PC-9 (cell line): ENCODE data around the gene ARID5B. TPM values are rescaled to one million over a fixed set of nuclear protein-coding genes. Genes with fewer than 3 reads are reported as not detected.

Experiments used
- BruUV-seq: library from RNA; stranded (reverse); fragments of 400-500 nt; replicated peaks from 2 replicates; lab custom pipeline; 2021; lab: Mats Ljungman, UMichigan
- CTCF ChIA-PET: fragments of 300-600 bp; sonication (Branson Sonifier 250); formaldehyde crosslinking; loops from one replicate; lab custom pipeline; 2022; ENCODE audit warnings: antibody characterized with exemption; lab: Charles Lee
- POLR2A ChIA-PET: fragments of 300-600 bp; sonication (Branson Sonifier 250); formaldehyde crosslinking; loops from one replicate; lab custom pipeline; 2022; ENCODE audit warnings: antibody characterized with exemption; ENCODE audit not compliant: unreplicated experiment; lab: Charles Lee
- DNase-seq, 2 experiments: peaks; one replicate each; pipeline versions ENCODE4 v3.0.0 to v3.0.0-alpha.2; 2015 to 2022; ENCODE audit warnings: mixed read lengths in 1 of 2
- H2AFZ ChIP-seq: fragments of 200-600 bp; sonication (generic); 2 replicates; pipeline ENCODE4 v1.8.1; 2017; ENCODE audit warnings: antibody characterized with exemption
- H3F3A ChIP-seq: fragments of 200-600 bp; sonication (generic); 2 replicates; pipeline ENCODE4 v1.8.1; 2017; ENCODE audit warnings: antibody characterized with exemption, mild to moderate bottlenecking, low read depth; ENCODE audit not compliant: insufficient read depth
- H3K27ac ChIP-seq: fragments of 200-600 bp; sonication (generic); 2 replicates; pipeline ENCODE4 v1.6.1; 2016; ENCODE audit warnings: mixed run types
- H3K27me3 ChIP-seq: fragments of 200-600 bp; sonication (generic); 2 replicates; pipeline ENCODE4 v1.6.1; 2016; ENCODE audit warnings: low read depth, mixed run types; ENCODE audit not compliant: insufficient read depth
- H3K36me3 ChIP-seq: fragments of 200-600 bp; sonication (generic); 2 replicates; pipeline ENCODE4 v1.6.1; 2016; ENCODE audit warnings: low read depth, mixed run types
- H3K4me1 ChIP-seq: fragments of 200-600 bp; sonication (generic); replicated peaks from 2 replicates; pipeline ENCODE4 v1.6.1; 2016; ENCODE audit warnings: mixed run types; ENCODE audit not compliant: insufficient read depth
- H3K4me2 ChIP-seq: fragments of 200-600 bp; sonication (generic); 2 replicates; pipeline ENCODE4 v1.6.1; 2017; ENCODE audit warnings: mixed run types
- H3K4me3 ChIP-seq: fragments of 200-600 bp; sonication (generic); 2 replicates; pipeline ENCODE4 v1.6.1; 2016; ENCODE audit warnings: mixed run types
- H3K79me2 ChIP-seq: fragments of 200-600 bp; sonication (generic); 2 replicates; pipeline ENCODE4 v1.6.1; 2017; ENCODE audit warnings: low read depth, mixed run types
- H3K9me2 ChIP-seq: fragments of 200-600 bp; sonication (generic); 2 replicates; pipeline ENCODE4 v1.8.1; 2017; ENCODE audit warnings: mild to moderate bottlenecking; ENCODE audit not compliant: insufficient read depth
- H3K9me3 ChIP-seq: fragments of 200-600 bp; sonication (generic); 2 replicates; pipeline ENCODE4 v1.8.1; 2016; ENCODE audit warnings: low read depth; ENCODE audit not compliant: insufficient read depth
- H4K20me1 ChIP-seq: fragments of 200-600 bp; sonication (generic); 2 replicates; pipeline ENCODE4 v1.8.1; 2017; ENCODE audit not compliant: insufficient read depth
- CTCF ChIP-seq: fragments of 200-600 bp; sonication (generic); conservative IDR thresholded peaks from 2 replicates; pipeline ENCODE4 v1.6.1; 2017; ENCODE audit warnings: mixed run types, antibody characterized with exemption, mild to moderate bottlenecking, moderate library complexity
- EZH2 ChIP-seq: fragments of 200-600 bp; sonication (generic); IDR thresholded peaks from 2 replicates; pipeline ENCODE4 v1.8.0; 2017; ENCODE audit warnings: antibody characterized with exemption, low read depth
- intact Hi-C: fragments of 100-400 bp; cut with micrococcal nuclease; formaldehyde crosslinking; loops from one replicate; pipeline ENCODE4 v1.10.0; 2022; ENCODE audit not compliant: unreplicated experiment
- total RNA-seq: library from RNA; stranded (reverse); gene quantifications from 2 replicates; pipeline ENCODE4 v1.2.3, GENCODE V29; 2021

The ARID5B gene
- total RNA-seq, 1 experiment from 2014 or later: 7.4 TPM

- H3K79me2 ChIP-seq: no peaks in the 10 kb centered on the region
Measured at GRCh38 chr10:62072901-62073300, 171.4 kb downstream of the ARID5B start.

DNA sequence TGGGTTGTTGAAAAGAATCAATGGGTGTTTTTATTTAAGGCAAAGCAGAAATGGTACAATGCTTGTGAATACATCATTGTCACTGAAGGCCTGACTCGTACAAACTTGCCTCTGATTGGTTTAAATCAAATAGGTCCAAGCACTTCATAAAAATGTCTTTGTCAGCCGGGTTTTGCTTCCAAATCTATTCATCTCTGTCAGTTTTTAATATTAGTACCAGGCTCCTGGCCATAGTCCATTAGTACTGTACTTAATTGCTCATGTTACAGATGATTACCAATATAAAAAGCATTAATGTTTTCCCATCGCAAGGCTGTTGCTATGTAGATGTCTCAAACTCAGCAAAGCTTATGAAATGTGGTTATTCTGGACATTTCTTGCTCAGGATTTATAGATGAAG lies 171.9 kb downstream of the ARID5B start:
- no peaks in the 10 kb centered on the region; the same call in 1 of the 2 replicates for H3K9me3 ChIP-seq
- no peak overlapping the region for H3K4me2 ChIP-seq
- no peaks in the 10 kb centered on the region for H3K27me3 ChIP-seq
- H3F3A ChIP-seq: peaks cover 27% of the 10 kb centered on the region
- H3K27ac ChIP-seq: no peak overlapping the region
- H2AFZ ChIP-seq: no peak overlapping the region
- H3K9me2 ChIP-seq: no peaks in the 10 kb centered on the region
- H3K4me3 ChIP-seq: no peak overlapping the region
- TF ChIP-seq EZH2 (no peak), CTCF (no peak)
- H4K20me1 ChIP-seq: no peaks in the 10 kb centered on the region
- peaks cover 16% of the 10 kb centered on the region; the same call in 1 of the 2 replicates for H3K36me3 ChIP-seq
- intact Hi-C loops: no loop called here
- no peaks in the 10 kb centered on the region for H3K79me2 ChIP-seq
- POLR2A ChIA-PET: no interaction called here
- DNase-seq: no peak
- CTCF ChIA-PET: no interaction called here
- H3K4me1 ChIP-seq: peaks cover 40% of the 10 kb centered on the region
- BruUV-seq: no TSS peak

More at GRCh38 chr10:62072901-62073300, 171.4 kb downstream of the ARID5B start:
- ChIA-PET POLR2A (no interaction called here), CTCF (no interaction called here)
- BruUV-seq: no TSS peak
- Histone ChIP-seq H3K9me2 (no peaks in the 10 kb centered on the region), H3K4me3 (no peak overlapping the region), H3K27me3 (no peaks in the 10 kb centered on the region), H3K36me3 (peaks cover 16% of the 10 kb centered on the region; the same call in 1 of the 2 replicates), H4K20me1 (no peaks in the 10 kb centered on the region), H3K4me1 (peaks cover 38% of the 10 kb centered on the region), H3K27ac (no peak overlapping the region), H2AFZ (no peak overlapping the region), H3K9me3 (no peaks in the 10 kb centered on the region), H3F3A (peaks cover 23% of the 10 kb centered on the region), H3K4me2 (no peak overlapping the region)
- intact Hi-C loops: no loop called here
- no peak for TF ChIP-seq EZH2
- TF ChIP-seq CTCF: no peak
- no peak for DNase-seq

DNA sequence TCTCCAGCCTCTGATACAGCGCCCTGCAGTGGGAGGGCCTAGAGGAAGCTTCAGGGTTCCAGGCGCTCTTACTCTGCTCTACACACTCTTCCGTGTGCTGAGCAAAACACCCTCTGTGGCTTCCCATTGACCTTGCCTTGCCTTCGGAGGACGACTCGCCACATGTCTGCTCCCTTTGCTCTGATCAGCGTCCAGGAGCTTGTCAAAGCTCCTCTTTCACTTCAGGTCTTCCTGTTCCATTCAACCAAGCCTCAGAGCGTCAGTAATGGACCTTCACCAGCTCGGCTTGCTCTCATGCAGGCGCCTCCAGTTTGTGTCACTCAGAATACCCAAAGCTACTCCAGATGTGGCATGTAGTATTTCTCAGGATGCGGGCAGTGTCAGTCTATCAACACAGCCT lies 173.9 kb downstream of the ARID5B start:
- Histone ChIP-seq H3K36me3 (0 out of 2 replicates have a peak, but pooled peaks cover 3% of the 10 kb centered on the region), H3K4me1 (peaks cover 32% of the 10 kb centered on the region), H3F3A (peaks cover 27% of the 10 kb centered on the region), H2AFZ (no peak overlapping the region), H3K4me2 (no peak overlapping the region), H3K79me2 (no peaks in the 10 kb centered on the region), H3K9me3 (no peaks in the 10 kb centered on the region; the same call in 1 of the 2 replicates), H3K4me3 (no peak overlapping the region), H3K27me3 (no peaks in the 10 kb centered on the region), H3K27ac (no peak overlapping the region), H4K20me1 (no peaks in the 10 kb centered on the region), H3K9me2 (no peaks in the 10 kb centered on the region)
- TF ChIP-seq CTCF (no peak), EZH2 (no peak)
- no peak for DNase-seq
- ChIA-PET CTCF (no interaction called here), POLR2A (interaction anchor here (0.6 kb wide), 1 partner anchor 1430 kb away, joined by 3 read pairs; no protein-coding TSS in a partner anchor)
- intact Hi-C loops: loop anchor here (5.0 kb wide), 1 partner anchor 38 kb away; no protein-coding TSS in a partner anchor
- no TSS peak for BruUV-seq
